ENCODE measurements around the gene CYP2W1. TPM values are rescaled to one million over a fixed set of nuclear protein-coding genes. Genes with fewer than 3 reads are reported as not detected.

The CYP2W1 gene
- total and polyA plus RNA-seq, 10 of the 15 experiments (the other 5 are each of a cell fraction or from before 2014, with no cell fraction given) = not detected

DNA sequence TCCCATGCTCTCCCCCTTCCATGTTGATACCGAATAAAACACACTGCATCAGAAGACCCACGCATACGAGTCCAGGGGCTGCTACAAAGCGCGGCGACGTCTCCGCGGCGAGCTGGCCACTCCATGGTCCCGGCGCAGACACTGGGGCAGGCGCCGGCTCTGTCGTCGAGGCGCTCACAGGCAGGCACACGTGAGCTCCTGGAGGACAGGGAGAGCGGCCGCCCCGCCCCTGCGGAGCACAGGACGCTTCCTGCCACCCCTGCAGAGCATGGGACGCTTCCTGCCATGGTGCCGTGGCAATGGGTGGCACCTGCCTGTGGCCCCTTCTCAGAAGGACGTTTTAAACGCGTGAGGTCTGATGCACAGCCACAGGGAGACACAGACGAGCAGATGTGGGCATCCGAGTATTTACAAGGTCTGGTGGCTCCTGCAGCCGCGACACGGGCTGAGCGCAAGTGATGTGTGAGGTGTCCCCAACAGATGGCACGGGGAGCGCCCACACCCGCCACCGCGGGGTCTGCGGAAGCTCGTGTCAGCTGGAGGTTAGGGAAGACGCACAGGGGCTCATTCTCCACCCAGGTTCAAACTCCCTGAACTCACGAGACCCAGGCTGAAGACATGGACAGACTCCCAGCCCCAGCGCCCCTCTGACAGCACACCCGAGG is 40.0 kb downstream of the CYP2W1 start (continued):
- TF ChIP-seq, protein P1, sequence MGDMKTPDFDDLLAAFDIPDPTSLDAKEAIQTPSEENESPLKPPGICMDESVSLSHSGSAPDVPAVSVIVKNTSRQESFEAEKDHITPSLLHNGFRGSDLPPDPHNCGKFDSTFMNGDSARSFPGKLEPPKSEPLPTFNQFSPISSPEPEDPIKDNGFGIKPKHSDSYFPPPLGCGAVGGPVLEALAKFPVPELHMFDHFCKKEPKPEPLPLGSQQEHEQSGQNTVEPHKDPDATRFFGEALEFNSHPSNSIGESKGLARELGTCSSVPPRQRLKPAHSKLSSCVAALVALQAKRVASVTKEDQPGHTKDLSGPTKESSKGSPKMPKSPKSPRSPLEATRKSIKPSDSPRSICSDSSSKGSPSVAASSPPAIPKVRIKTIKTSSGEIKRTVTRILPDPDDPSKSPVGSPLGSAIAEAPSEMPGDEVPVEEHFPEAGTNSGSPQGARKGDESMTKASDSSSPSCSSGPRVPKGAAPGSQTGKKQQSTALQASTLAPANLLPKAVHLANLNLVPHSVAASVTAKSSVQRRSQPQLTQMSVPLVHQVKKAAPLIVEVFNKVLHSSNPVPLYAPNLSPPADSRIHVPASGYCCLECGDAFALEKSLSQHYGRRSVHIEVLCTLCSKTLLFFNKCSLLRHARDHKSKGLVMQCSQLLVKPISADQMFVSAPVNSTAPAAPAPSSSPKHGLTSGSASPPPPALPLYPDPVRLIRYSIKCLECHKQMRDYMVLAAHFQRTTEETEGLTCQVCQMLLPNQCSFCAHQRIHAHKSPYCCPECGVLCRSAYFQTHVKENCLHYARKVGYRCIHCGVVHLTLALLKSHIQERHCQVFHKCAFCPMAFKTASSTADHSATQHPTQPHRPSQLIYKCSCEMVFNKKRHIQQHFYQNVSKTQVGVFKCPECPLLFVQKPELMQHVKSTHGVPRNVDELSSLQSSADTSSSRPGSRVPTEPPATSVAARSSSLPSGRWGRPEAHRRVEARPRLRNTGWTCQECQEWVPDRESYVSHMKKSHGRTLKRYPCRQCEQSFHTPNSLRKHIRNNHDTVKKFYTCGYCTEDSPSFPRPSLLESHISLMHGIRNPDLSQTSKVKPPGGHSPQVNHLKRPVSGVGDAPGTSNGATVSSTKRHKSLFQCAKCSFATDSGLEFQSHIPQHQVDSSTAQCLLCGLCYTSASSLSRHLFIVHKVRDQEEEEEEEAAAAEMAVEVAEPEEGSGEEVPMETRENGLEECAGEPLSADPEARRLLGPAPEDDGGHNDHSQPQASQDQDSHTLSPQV (IDR thresholded peaks at IDR 0.05) = no peak
- no peak for TF ChIP-seq NRF1 (conservative IDR thresholded peaks at IDR 0.05; ENCODE audit: low read depth, low read length)
- TF ChIP-seq RBBP5 (conservative IDR thresholded peaks at IDR 0.05) = no peak
- TF ChIP-seq POLR2A (IDR thresholded peaks at IDR 0.05; ENCODE audit: low read depth, low read length) = peak; percentile 51; the same call in 1 of the 2 replicates
- no peak for TF ChIP-seq HDAC2 (IDR thresholded peaks at IDR 0.05)
- no peak for TF ChIP-seq NR2C1 (IDR thresholded peaks at IDR 0.05)
- TF ChIP-seq POU2F2 (IDR thresholded peaks at IDR 0.05; ENCODE audit: borderline replicate concordance, low read depth, low read length) = 0 out of 3 replicates have a peak, but pooled peaks have one; percentile 40
- TF ChIP-seq, protein P2, sequence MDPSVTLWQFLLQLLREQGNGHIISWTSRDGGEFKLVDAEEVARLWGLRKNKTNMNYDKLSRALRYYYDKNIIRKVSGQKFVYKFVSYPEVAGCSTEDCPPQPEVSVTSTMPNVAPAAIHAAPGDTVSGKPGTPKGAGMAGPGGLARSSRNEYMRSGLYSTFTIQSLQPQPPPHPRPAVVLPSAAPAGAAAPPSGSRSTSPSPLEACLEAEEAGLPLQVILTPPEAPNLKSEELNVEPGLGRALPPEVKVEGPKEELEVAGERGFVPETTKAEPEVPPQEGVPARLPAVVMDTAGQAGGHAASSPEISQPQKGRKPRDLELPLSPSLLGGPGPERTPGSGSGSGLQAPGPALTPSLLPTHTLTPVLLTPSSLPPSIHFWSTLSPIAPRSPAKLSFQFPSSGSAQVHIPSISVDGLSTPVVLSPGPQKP (IDR thresholded peaks at IDR 0.05; ENCODE audit: low read depth, low read length) = no peak
- TF ChIP-seq TCF3 (IDR thresholded peaks at IDR 0.05; ENCODE audit: borderline replicate concordance, insufficient read depth, low read depth, low read length) = peak; percentile 71
- TF ChIP-seq SUPT20H (IDR thresholded peaks at IDR 0.05; ENCODE audit: borderline replicate concordance, control insufficient read depth, low read depth, low read length) = no peak
- TF ChIP-seq SIX5 (IDR thresholded peaks at IDR 0.05; ENCODE audit: low read depth, low read length, severe bottlenecking) = no peak
- TF ChIP-seq NR2F1 (conservative IDR thresholded peaks at IDR 0.05) = no peak
- TF ChIP-seq, protein P3, sequence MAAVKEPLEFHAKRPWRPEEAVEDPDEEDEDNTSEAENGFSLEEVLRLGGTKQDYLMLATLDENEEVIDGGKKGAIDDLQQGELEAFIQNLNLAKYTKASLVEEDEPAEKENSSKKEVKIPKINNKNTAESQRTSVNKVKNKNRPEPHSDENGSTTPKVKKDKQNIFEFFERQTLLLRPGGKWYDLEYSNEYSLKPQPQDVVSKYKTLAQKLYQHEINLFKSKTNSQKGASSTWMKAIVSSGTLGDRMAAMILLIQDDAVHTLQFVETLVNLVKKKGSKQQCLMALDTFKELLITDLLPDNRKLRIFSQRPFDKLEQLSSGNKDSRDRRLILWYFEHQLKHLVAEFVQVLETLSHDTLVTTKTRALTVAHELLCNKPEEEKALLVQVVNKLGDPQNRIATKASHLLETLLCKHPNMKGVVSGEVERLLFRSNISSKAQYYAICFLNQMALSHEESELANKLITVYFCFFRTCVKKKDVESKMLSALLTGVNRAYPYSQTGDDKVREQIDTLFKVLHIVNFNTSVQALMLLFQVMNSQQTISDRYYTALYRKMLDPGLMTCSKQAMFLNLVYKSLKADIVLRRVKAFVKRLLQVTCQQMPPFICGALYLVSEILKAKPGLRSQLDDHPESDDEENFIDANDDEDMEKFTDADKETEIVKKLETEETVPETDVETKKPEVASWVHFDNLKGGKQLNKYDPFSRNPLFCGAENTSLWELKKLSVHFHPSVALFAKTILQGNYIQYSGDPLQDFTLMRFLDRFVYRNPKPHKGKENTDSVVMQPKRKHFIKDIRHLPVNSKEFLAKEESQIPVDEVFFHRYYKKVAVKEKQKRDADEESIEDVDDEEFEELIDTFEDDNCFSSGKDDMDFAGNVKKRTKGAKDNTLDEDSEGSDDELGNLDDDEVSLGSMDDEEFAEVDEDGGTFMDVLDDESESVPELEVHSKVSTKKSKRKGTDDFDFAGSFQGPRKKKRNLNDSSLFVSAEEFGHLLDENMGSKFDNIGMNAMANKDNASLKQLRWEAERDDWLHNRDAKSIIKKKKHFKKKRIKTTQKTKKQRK (IDR thresholded peaks at IDR 0.05; ENCODE audit: low read depth, low read length) = no peak
- TF ChIP-seq, protein P4, sequence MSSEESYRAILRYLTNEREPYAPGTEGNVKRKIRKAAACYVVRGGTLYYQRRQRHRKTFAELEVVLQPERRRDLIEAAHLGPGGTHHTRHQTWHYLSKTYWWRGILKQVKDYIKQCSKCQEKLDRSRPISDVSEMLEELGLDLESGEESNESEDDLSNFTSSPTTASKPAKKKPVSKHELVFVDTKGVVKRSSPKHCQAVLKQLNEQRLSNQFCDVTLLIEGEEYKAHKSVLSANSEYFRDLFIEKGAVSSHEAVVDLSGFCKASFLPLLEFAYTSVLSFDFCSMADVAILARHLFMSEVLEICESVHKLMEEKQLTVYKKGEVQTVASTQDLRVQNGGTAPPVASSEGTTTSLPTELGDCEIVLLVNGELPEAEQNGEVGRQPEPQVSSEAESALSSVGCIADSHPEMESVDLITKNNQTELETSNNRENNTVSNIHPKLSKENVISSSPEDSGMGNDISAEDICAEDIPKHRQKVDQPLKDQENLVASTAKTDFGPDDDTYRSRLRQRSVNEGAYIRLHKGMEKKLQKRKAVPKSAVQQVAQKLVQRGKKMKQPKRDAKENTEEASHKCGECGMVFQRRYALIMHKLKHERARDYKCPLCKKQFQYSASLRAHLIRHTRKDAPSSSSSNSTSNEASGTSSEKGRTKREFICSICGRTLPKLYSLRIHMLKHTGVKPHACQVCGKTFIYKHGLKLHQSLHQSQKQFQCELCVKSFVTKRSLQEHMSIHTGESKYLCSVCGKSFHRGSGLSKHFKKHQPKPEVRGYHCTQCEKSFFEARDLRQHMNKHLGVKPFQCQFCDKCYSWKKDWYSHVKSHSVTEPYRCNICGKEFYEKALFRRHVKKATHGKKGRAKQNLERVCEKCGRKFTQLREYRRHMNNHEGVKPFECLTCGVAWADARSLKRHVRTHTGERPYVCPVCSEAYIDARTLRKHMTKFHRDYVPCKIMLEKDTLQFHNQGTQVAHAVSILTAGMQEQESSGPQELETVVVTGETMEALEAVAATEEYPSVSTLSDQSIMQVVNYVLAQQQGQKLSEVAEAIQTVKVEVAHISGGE (CRISPR knock-in tag; IDR thresholded peaks at IDR 0.05) = no peak
- no peak for TF ChIP-seq SREBF1 (IDR thresholded peaks at IDR 0.05; ENCODE audit: low read length)
